CD1c-positive myeloid dendritic cell (primary cell): ENCODE measurements around the gene POLR3B.

Experiments
- DNase-seq: peaks from one replicate; pipeline ENCODE4 v3.0.0-alpha.2; 2016; ENCODE audit errors: extremely low spot score

Gene POLR3B

GRCh38 chr12:106552228-106552627, 194.7 kb downstream of the POLR3B start:
- no peak for DNase-seq
